Pancreas (tissue), 10 donors: ENCODE measurements around the gene KIF16B. TPM values are rescaled to one million over a fixed set of nuclear protein-coding genes. Genes with fewer than 3 reads are reported as not detected.

Source experiments
- ATAC-seq, 4 donors: fragments of 200-7000 bp; cut with Tn5 transposase; one replicate each; pipeline versions ENCODE4 v1.8.0 to v1.9.1; 2020; ENCODE audit warnings: mild to moderate bottlenecking in 4 of 4, moderate library complexity in 4 of 4
- DNase-seq, 6 donors: peaks; one replicate each; pipeline ENCODE4 v3.0.0-alpha.2; 2020
- FAIRE-seq: peaks from 2 replicates; lab custom pipeline; 2012; peaks lifted over from hg19 to GRCh38; lab: Jason Lieb, UNC
- H3K27ac ChIP-seq, 4 donors: fragments of 200-600 bp; sonication (generic); 1 replicate in 3 of 4; 2 replicates in 1 of 4; pipeline versions ENCODE4 v1.5.0 to v1.8.0; 2020
- H3K27me3 ChIP-seq, 4 donors: fragments of 200-600 bp; one replicate each; pipeline ENCODE4 v1.8.0; 2021
- H3K36me3 ChIP-seq, 3 donors: fragments of 200-600 bp; sonication (generic) in 1 of 3; one replicate each; pipeline versions ENCODE4 v1.5.0 to v1.8.0; 2020 to 2021
- H3K4me1 ChIP-seq, 3 donors: fragments of 200-600 bp; one replicate each; pipeline ENCODE4 v1.8.0; 2021
- H3K4me3 ChIP-seq, 4 donors: fragments of 200-600 bp; sonication (generic) in 2 of 4; one replicate each; pipeline versions ENCODE4 v1.5.0 to v1.8.0; 2020 to 2021
- H3K9me3 ChIP-seq, 4 donors: fragments of 200-600 bp; one replicate each; pipeline ENCODE4 v1.8.0; 2021
- WGBS, 2 donors: extraction: QIAGEN DNeasy Blood & Tissue Kit; methylation state at CpG; one replicate each; pipeline ENCODE4 v1.1.7; 2013; 5-methylcytosine and 5-hydroxymethylcytosine counted together
- intact Hi-C, 3 donors: fragments of 100-400 bp; cut with DNase I; formaldehyde crosslinking; loops; one replicate each; pipeline versions ENCODE4 v1.11.1 to v1.14.2; 2022
- polyA plus RNA-seq, 2 donors: library from polyadenylated mRNA; stranded (reverse); fragments of 200-250 nt; gene quantifications; one replicate each; pipeline ENCODE4 v1.2.3, GENCODE V29; 2013
- total RNA-seq, 6 donors: library from RNA; stranded (reverse); fragmentation: NEBNext Ultra II Directional in 4 of 6; extraction: Animal tissue kit (Norgen Biotek cat#: 25700) in 4 of 6; gene quantifications; one replicate each; pipeline versions ENCODE4 v1.2.1 to v1.2.4, GENCODE V29; 2021 to 2023
- TF ChIP-seq, protein P1 (sequence below), 4 donors: fragments of 200-600 bp; sonication (generic) in 3 of 4; IDR thresholded peaks; one replicate each; pipeline versions ENCODE4 v1.5.0 to v1.8.0; 2021; ENCODE audit warnings: antibody characterized with exemption in 4 of 4
- donor health status: healthy with polysubstance abuse.
- donor health status: DM: no; HTN: no; CAD: no; lungs with moderate emphysema.
- donor health status: DM: no; HTN: no; CAD: no.
- donor health status: control.
- donor health status: control.
- donor health status: Bipolar disorder and iron deficiency.
- donor health status: DM: yes; HTN: yes; CAD: no.
- donor health status: DM: no; HTN: no; CAD: no.
- donor health status: DM: no; HTN: no; CAD: no.
- donor health status: DM: yes; HTN: yes; CAD: no.

The KIF16B gene
- total and polyA plus RNA-seq, 8 donors, result 4.4 to 12.2 (median 7.3) TPM

DNA sequence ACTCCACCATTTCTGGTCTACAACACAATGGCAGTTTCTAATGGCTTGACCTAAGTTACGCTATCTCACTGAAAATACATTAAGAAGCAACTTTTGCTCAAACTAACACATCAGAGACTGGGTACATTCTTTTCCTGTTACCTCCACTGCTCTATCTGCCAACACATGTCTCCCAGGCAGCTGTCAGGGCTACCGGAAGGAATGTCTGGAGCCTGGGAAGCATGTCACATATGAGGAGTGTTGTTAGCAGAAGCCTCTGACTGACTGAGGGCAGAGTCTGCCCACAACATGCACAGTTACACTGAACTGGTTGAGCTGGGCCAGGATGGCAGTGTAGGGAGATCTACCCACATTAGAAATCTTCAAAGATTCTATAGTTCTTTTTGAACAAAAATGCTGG is 264.5 kb downstream of the KIF16B start:
- Histone ChIP-seq H3K27ac (no peak overlapping the region), H3K27me3 (no peaks in the 10 kb centered on the region), H3K4me3 (no peak overlapping the region), H3K36me3 (no peaks in the 10 kb centered on the region), H3K4me1 (no peaks in the 10 kb centered on the region), H3K9me3 (no peaks in the 10 kb centered on the region)
- TF ChIP-seq, protein P1, sequence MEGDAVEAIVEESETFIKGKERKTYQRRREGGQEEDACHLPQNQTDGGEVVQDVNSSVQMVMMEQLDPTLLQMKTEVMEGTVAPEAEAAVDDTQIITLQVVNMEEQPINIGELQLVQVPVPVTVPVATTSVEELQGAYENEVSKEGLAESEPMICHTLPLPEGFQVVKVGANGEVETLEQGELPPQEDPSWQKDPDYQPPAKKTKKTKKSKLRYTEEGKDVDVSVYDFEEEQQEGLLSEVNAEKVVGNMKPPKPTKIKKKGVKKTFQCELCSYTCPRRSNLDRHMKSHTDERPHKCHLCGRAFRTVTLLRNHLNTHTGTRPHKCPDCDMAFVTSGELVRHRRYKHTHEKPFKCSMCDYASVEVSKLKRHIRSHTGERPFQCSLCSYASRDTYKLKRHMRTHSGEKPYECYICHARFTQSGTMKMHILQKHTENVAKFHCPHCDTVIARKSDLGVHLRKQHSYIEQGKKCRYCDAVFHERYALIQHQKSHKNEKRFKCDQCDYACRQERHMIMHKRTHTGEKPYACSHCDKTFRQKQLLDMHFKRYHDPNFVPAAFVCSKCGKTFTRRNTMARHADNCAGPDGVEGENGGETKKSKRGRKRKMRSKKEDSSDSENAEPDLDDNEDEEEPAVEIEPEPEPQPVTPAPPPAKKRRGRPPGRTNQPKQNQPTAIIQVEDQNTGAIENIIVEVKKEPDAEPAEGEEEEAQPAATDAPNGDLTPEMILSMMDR (IDR thresholded peaks at IDR 0.05), result no peak
- WGBS, 2 donors, result 92 to 95% methylated on average over 2 of the region's 2 CpGs
- FAIRE-seq (no peak), ATAC-seq (no peak), DNase-seq (no peak)
- intact Hi-C loops, result no loop called here

DNA sequence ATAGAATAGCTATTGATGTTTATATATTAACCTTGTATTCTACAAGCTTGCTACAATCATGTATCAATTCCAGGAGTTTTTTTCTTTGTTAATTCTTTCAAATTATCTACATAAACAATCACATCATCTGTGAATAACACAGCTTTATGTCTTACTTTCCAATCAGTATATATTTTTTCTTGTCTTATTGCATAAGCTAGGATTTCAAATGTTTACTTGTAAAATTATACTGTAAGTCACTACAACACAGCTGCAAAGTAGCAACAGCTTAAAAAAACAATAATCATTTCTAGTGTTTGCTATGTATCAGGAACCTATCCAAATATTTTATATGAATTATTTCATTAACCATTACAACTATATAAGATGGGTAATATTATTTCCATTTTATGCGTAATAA is 270.4 kb downstream of the KIF16B start:
- intact Hi-C loops, result no loop called here
- no peaks in the 10 kb centered on the region for H3K9me3 ChIP-seq
- no peak overlapping the region for H3K4me3 ChIP-seq
- H3K4me1 ChIP-seq, result no peaks in the 10 kb centered on the region
- H3K36me3 ChIP-seq, result no peaks in the 10 kb centered on the region
- TF ChIP-seq, protein P1 (IDR thresholded peaks at IDR 0.05), result no peak
- FAIRE-seq (no peak), DNase-seq (no peak), ATAC-seq (no peak)
- H3K27me3 ChIP-seq, result no peaks in the 10 kb centered on the region
- WGBS, 2 donors, result 45 to 49% methylated on average over 1 of the region's 1 CpG
- no peak overlapping the region for H3K27ac ChIP-seq

DNA sequence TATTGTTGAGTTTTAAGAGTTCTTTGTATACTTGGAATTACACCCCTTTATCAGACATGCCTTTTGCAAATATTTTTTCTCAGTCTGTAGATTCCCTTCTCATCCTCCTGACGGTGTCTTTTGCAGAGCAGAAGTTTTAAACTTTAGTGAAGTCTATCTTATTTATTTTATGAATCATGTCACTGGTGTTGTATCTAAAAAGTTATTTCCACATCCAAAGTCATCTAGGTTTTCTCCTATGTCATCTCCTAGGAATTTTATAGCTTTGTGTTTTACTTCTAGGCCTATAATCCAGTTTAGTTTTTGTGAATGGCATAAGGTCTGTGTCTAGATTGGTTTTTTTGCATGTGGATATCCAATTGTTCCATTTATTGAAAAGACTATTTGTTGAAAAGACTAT is 271.3 kb downstream of the KIF16B start:
- ATAC-seq (no peak), FAIRE-seq (no peak), DNase-seq (no peak)
- TF ChIP-seq, protein P1 (IDR thresholded peaks at IDR 0.05), result no peak
- no peaks in the 10 kb centered on the region for H3K27me3 ChIP-seq
- H3K9me3 ChIP-seq, result no peaks in the 10 kb centered on the region
- no peaks in the 10 kb centered on the region for H3K36me3 ChIP-seq
- no peak overlapping the region for H3K4me3 ChIP-seq
- H3K4me1 ChIP-seq, result no peaks in the 10 kb centered on the region
- no peak overlapping the region for H3K27ac ChIP-seq
- intact Hi-C loops, result no loop called here
- WGBS, 2 donors, result 91 to 100% methylated on average over 1 of the region's 1 CpG

DNA sequence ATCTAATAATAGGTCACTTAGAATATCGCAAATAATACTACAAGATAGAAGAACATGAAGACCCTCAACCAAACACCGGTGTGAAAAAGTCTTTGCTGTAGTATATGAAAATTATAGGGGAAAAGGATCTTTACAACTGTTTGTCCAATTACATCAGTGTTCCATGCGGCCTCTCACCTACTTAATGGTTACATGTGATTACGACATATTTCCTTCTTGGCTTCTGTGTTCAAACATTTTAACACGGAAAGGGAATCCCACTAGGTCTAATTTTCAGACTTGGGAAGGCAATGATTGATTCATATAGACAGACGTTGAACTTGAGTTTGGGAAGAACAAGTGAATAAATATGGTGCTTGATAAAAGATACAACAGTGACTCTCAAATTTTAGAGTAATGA is 273.4 kb downstream of the KIF16B start:
- Histone ChIP-seq H3K9me3 (no peaks in the 10 kb centered on the region), H3K4me1 (no peaks in the 10 kb centered on the region), H3K4me3 (no peak overlapping the region), H3K36me3 (no peaks in the 10 kb centered on the region), H3K27me3 (no peaks in the 10 kb centered on the region), H3K27ac (no peak overlapping the region)
- 91 to 92% methylated on average over 6 of the region's 6 CpGs for WGBS, 2 donors
- intact Hi-C loops, result no loop called here
- FAIRE-seq (no peak), ATAC-seq (no peak), DNase-seq (no peak)
- TF ChIP-seq, protein P1 (IDR thresholded peaks at IDR 0.05), result no peak

DNA sequence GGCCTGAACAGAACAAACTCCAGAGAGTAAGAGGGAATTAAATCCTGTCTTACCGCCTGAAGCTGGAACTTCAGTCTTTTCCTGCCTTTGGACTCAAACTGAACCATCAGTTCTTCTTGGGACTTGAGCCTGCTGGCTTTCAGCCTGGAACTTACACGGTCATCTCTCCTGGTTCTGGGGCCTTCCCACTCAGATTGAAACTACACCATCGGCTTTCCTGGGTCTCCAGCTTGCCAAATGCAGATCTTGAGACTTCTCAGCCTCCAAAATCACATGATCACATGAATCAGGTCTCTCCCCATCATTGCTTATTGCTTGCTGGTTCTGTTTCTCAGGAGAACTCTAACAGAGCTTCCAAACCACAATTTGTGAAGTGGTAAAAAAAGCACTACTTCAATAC is 276.3 kb downstream of the KIF16B start:
- TF ChIP-seq, protein P1 (IDR thresholded peaks at IDR 0.05), result no peak
- DNase-seq (no peak), ATAC-seq (peak in 1 of 4 donors; percentile 15), FAIRE-seq (no peak)
- Histone ChIP-seq H3K4me3 (no peak overlapping the region), H3K9me3 (no peaks in the 10 kb centered on the region), H3K4me1 (no peaks in the 10 kb centered on the region), H3K27me3 (no peaks in the 10 kb centered on the region), H3K27ac (no peak overlapping the region), H3K36me3 (no peaks in the 10 kb centered on the region)
- WGBS, 2 donors, result 89 to 92% methylated on average over 3 of the region's 3 CpGs
- intact Hi-C loops, result no loop called here
